NAMALWA (cell line): ENCODE measurements around the gene STK33.

Experiments used
- DNase-seq: peaks from one replicate; pipeline ENCODE4 v3.0.0-alpha.2; 2015; ENCODE audit warnings: low spot score

The STK33 gene

GRCh38 chr11:8603696-8604077, 9.7 kb upstream of the STK33 start:
- DNase-seq: no peak

GRCh38 chr11:8601376-8602133, 7.5 kb upstream of the STK33 start:
- DNase-seq: no peak

GRCh38 chr11:8598506-8598905, 4.5 kb upstream of the STK33 start:
- no peak for DNase-seq

- DNase-seq: peak; percentile 17
These were observed 3.2 kb upstream of the STK33 start for GRCh38 chr11:8597182-8597581.

GRCh38 chr11:8596504-8597046, 2.5 kb upstream of the STK33 start:
- no peak for DNase-seq

- DNase-seq: peak; percentile 18
These were observed 573 bp downstream of the STK33 start for GRCh38 chr11:8593455-8593854.

- DNase-seq: no peak
These were observed 6.1 kb downstream of the STK33 start for GRCh38 chr11:8587915-8588314.

- DNase-seq: no peak
These were observed 7.2 kb downstream of the STK33 start for GRCh38 chr11:8586805-8587204.

GRCh38 chr11:8586184-8586583, 7.8 kb downstream of the STK33 start:
- DNase-seq: no peak

GRCh38 chr11:8584511-8584910, 9.5 kb downstream of the STK33 start:
- DNase-seq: no peak

- no peak for DNase-seq
These were observed 9.9 kb downstream of the STK33 start for GRCh38 chr11:8584082-8584481.

- DNase-seq: no peak
These were observed 12.7 kb downstream of the STK33 start for GRCh38 chr11:8581300-8581699.

- DNase-seq: no peak
These were observed 16.0 kb downstream of the STK33 start for GRCh38 chr11:8577791-8578581.

- no peak for DNase-seq
These were observed 19.2 kb downstream of the STK33 start for GRCh38 chr11:8574798-8575197.

- DNase-seq: no peak
These were observed 20.3 kb downstream of the STK33 start for GRCh38 chr11:8573777-8574176.

- no peak for DNase-seq
These were observed 26.3 kb downstream of the STK33 start for GRCh38 chr11:8567602-8568198.

GRCh38 chr11:8566613-8567210, 27.3 kb downstream of the STK33 start:
- DNase-seq: peak; percentile 71

GRCh38 chr11:8564526-8564925, 29.5 kb downstream of the STK33 start:
- no peak for DNase-seq

GRCh38 chr11:8561461-8561860, 32.6 kb downstream of the STK33 start:
- no peak for DNase-seq

GRCh38 chr11:8558436-8558835, 35.6 kb downstream of the STK33 start:
- DNase-seq: no peak

GRCh38 chr11:8545698-8546366, 48.2 kb downstream of the STK33 start:
- no peak for DNase-seq

GRCh38 chr11:8544807-8545206, 49.2 kb downstream of the STK33 start:
- DNase-seq: no peak
